ENCODE data around the gene CCDC146. TPM values are rescaled to one million over a fixed set of nuclear protein-coding genes. Genes with fewer than 3 reads are reported as not detected.

CCDC146 gene
- total and polyA plus RNA-seq, 12 donors: 1.7 to 10.8 (median 7.0) TPM

DNA sequence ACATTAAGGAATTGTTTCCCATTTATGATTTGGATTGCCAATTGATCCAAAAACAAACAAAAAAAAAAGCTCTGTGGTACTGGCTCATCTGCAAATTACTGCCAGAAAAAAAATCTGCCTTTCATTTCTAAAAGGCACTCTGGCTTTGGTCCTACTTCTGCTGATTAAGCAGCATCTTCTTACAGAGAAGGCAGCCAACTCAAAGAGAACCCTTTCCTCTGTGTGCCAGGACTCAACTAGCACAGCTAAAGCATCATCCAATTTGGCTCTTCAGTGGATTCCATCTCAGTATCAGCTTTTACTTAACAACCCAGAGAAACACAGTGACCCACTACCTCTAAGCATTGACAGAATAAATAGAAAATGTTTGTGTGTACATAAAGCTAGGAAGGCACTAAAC, 213.2 kb downstream of the CCDC146 start:
- Histone ChIP-seq H3K4me3 (no peak overlapping the region), H3K36me3 (peaks cover 0 to 5% (median 0%) of the 10 kb centered on the region in 9 donors), H3K27me3 (no peaks in the 10 kb centered on the region), H3K9me3 (no peaks in the 10 kb centered on the region), H3K4me1 (peaks cover 0 to 60% (median 37%) of the 10 kb centered on the region in 9 donors), H3K27ac (no peak overlapping the region)
- TF ChIP-seq, protein P1, sequence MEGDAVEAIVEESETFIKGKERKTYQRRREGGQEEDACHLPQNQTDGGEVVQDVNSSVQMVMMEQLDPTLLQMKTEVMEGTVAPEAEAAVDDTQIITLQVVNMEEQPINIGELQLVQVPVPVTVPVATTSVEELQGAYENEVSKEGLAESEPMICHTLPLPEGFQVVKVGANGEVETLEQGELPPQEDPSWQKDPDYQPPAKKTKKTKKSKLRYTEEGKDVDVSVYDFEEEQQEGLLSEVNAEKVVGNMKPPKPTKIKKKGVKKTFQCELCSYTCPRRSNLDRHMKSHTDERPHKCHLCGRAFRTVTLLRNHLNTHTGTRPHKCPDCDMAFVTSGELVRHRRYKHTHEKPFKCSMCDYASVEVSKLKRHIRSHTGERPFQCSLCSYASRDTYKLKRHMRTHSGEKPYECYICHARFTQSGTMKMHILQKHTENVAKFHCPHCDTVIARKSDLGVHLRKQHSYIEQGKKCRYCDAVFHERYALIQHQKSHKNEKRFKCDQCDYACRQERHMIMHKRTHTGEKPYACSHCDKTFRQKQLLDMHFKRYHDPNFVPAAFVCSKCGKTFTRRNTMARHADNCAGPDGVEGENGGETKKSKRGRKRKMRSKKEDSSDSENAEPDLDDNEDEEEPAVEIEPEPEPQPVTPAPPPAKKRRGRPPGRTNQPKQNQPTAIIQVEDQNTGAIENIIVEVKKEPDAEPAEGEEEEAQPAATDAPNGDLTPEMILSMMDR (IDR thresholded peaks at IDR 0.05): no peak
- intact Hi-C loops (cut with DNase I): loop anchor here in 2 of 10 donors (5.0 to 10.0 kb wide), 2 partner anchors 211 to 213 kb away; partner anchors contain the start of gene CCDC146 (in 2 of the 2)
- DNase-seq (no peak), ATAC-seq (no peak)

DNA sequence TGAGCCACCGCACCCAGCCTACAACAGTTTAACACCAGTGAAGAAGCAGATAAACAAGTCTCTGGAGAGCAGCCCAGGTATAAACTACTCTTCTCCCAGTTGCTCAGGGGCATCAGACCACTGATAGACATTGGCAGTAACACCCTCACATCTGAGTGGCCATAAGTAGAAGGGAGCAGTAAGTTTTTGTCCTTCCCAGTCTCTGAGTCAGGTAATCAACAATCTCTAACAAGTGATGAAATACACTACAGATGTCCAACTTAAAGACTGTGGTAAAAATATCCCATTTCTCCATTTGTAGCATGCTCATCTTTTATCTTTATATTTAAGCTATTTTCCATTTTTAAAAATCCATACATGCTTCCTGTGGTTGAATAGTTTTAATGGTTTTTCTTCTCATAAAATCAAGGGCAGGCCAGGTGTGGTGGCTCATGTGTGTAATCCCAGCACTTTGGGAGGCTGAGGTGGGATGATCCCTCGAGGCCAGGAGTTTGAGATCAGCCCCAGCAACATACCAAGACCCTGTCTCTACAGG, 215.1 kb downstream of the CCDC146 start:
- no peak overlapping the region for H3K4me3 ChIP-seq
- H3K4me1 ChIP-seq: peaks cover 0 to 43% (median 20%) of the 10 kb centered on the region in 9 donors
- no peaks in the 10 kb centered on the region for H3K27me3 ChIP-seq
- peak overlapping the region in 7 of 10 donors; percentile 1 to 70 (median 37) for H3K27ac ChIP-seq
- no peak for ATAC-seq
- 89 to 91% methylated on average over 2 of the region's 2 CpGs for WGBS, 2 donors
- TF ChIP-seq, protein P1 (IDR thresholded peaks at IDR 0.05): no peak
- intact Hi-C loops (cut with DNase I): loop anchor here in 2 of 10 donors (5.0 to 10.0 kb wide), 2 partner anchors 213 to 215 kb away; partner anchors contain the start of gene CCDC146 (in 2 of the 2)
- no peak for DNase-seq
- H3K36me3 ChIP-seq: peaks cover 0 to 5% (median 0%) of the 10 kb centered on the region in 9 donors
- H3K9me3 ChIP-seq: no peaks in the 10 kb centered on the region

DNA sequence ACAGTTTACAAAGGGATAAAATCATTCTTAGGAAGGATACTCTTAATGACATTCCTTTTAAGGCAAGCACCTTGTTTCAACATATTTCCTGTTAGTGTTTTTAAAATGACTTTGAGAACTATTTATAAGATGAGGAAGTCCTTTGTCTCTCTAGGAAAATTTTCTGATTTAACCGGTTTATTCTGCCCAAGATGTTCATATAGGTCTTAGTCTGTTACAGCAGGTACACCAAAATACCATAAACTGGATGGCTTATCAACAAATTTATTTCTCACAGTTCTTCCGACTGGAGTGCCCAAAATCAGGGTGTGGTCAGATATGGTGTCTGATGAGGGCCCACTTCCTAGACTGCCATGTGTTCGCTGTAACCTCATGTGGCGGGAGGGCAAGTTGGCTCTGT, 215.8 kb downstream of the CCDC146 start:
- TF ChIP-seq, protein P1 (IDR thresholded peaks at IDR 0.05): no peak
- intact Hi-C loops (cut with DNase I): loop anchor here in 2 of 10 donors (5.0 to 10.0 kb wide), 2 partner anchors 213 to 216 kb away; partner anchors contain the start of gene CCDC146 (in 2 of the 2)

DNA sequence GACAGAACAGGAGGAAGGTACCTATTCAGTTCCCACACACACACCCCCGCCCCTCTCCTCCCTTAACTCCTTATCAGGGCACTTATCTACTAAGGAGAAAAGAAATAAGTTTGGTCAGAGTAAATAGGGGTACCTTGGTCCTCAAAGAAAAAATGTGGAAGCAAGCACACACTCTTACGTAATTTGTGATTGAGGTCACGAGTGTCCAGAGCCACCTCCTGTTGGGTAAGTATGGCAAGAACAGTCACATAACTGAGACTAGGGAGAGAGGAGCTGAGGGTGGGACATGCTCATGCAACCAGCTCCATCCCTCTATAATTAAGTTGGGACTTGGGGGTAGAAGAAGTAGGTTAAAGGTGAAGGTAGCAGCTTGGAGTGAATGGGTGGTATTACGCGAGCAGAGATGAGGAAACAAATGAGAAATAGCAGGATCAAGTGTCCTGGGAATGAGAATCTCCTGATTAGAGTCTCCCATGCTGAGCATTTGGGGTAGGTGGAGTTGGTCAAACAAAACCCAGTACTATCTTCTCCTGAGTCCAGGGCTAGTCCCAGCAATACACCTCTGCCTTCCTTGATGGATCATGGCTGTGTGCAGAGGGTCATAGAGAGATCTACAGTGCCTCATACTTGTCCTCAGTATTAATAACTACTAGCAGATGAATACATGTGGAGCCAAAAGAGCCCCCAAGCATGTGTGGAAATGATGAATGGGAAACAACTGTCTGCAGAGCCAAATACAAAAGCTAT, 216.6 kb downstream of the CCDC146 start:
- intact Hi-C loops (cut with DNase I): loop anchor here in 2 of 10 donors (5.0 to 10.0 kb wide), 2 partner anchors 214 to 217 kb away; partner anchors contain the start of gene CCDC146 (in 2 of the 2)
- ATAC-seq (peak in 5 of 8 donors; percentile 24 to 40 (median 33)), DNase-seq (no peak)
- TF ChIP-seq, protein P1 (IDR thresholded peaks at IDR 0.05): no peak
- Histone ChIP-seq H3K36me3 (peaks cover 0 to 1% (median 0%) of the 10 kb centered on the region in 9 donors), H3K4me3 (no peak overlapping the region), H3K27me3 (no peaks in the 10 kb centered on the region), H3K4me1 (peaks cover 0 to 43% (median 20%) of the 10 kb centered on the region in 9 donors), H3K9me3 (no peaks in the 10 kb centered on the region), H3K27ac (peak overlapping the region in 3 of 10 donors; percentile 9 to 67 (median 26))
- WGBS, 2 donors: 76 to 84% methylated on average over 5 of the region's 5 CpGs

More for the DNA sequence above, 215.8 kb downstream of the CCDC146 start:
- WGBS, 2 donors: 57 to 80% methylated on average over 4 of the region's 4 CpGs
- Histone ChIP-seq H3K4me1 (peaks cover 0 to 43% (median 20%) of the 10 kb centered on the region in 9 donors), H3K9me3 (no peaks in the 10 kb centered on the region), H3K27me3 (no peaks in the 10 kb centered on the region), H3K4me3 (no peak overlapping the region), H3K27ac (peak overlapping the region in 7 of 10 donors; percentile 1 to 70 (median 37)), H3K36me3 (peaks cover 0 to 5% (median 0%) of the 10 kb centered on the region in 9 donors)
- DNase-seq (no peak), ATAC-seq (peak in 6 of 8 donors; percentile 18 to 71 (median 60))

Data from heart right ventricle (tissue), 16 donors.